Activated naive CD8-positive, alpha-beta T cell treated with anti-CD3 and anti-CD28 coated beads for 36 hours (primary cell): ENCODE measurements around the gene ALPK3. TPM values are rescaled to one million over a fixed set of nuclear protein-coding genes. Genes with fewer than 3 reads are reported as not detected.
A peak's percentile ranks its signal among the peaks of the same experiment; 100 is the strongest.
"Not testable (repeated sequence)": the region's sequence is repeated elsewhere in the genome, so short reads cannot be mapped to it uniquely, and the experiment has no call there.

ENCODE experiments used
- DNase-seq: peaks from one replicate; pipeline ENCODE4 v3.0.0; 2021
- H3K27ac Mint-ChIP-seq: one replicate; pipeline ENCODE4 v1.8.0; 2022; ENCODE audit warnings: mild to moderate bottlenecking, moderate library complexity, mixed read lengths
- H3K27me3 Mint-ChIP-seq: one replicate; pipeline ENCODE4 v1.8.0; 2022; ENCODE audit warnings: mild to moderate bottlenecking, mixed read lengths
- H3K36me3 Mint-ChIP-seq: one replicate; pipeline ENCODE4 v1.8.0; 2021; ENCODE audit warnings: mild to moderate bottlenecking, mixed read lengths
- H3K4me1 Mint-ChIP-seq: one replicate; pipeline ENCODE4 v1.8.0; 2021; ENCODE audit warnings: mixed read lengths
- H3K4me3 Mint-ChIP-seq: one replicate; pipeline ENCODE4 v1.8.0; 2022; ENCODE audit warnings: mild to moderate bottlenecking, moderate library complexity, mixed read lengths
- H3K9me3 Mint-ChIP-seq: one replicate; pipeline ENCODE4 v1.8.0; 2022; ENCODE audit warnings: mixed read lengths
- total RNA-seq, 2 experiments: library from RNA; stranded (reverse); gene quantifications; one replicate each; pipeline ENCODE4 v1.2.3, GENCODE V29; 2021

The ALPK3 gene
- total RNA-seq, 2 experiments from 2014 or later, result 0.04 to 0.06 TPM

GRCh38 chr15:84840741-84841429 is 23.7 kb downstream of the ALPK3 start:
- Mint-ChIP-seq H3K27me3 (no peaks in the 10 kb centered on the region), H3K4me1 (no peaks in the 10 kb centered on the region), H3K27ac (no peak overlapping the region), H3K36me3 (no peaks in the 10 kb centered on the region), H3K4me3 (no peak overlapping the region), H3K9me3 (no peaks in the 10 kb centered on the region)
- DNase-seq, result no peak

GRCh38 chr15:84842781-84843180 is 25.6 kb downstream of the ALPK3 start:
- Mint-ChIP-seq H3K27ac (no peak overlapping the region), H3K9me3 (peaks cover 10% of the 10 kb centered on the region), H3K4me3 (no peak overlapping the region), H3K36me3 (peaks cover 7% of the 10 kb centered on the region), H3K4me1 (no peaks in the 10 kb centered on the region), H3K27me3 (no peaks in the 10 kb centered on the region)
- no peak for DNase-seq

GRCh38 chr15:84844964-84845363 is 27.8 kb downstream of the ALPK3 start:
- H3K27ac Mint-ChIP-seq, result no peak overlapping the region
- no peak for DNase-seq
- no peak overlapping the region for H3K4me3 Mint-ChIP-seq
- no peaks in the 10 kb centered on the region for H3K27me3 Mint-ChIP-seq
- H3K4me1 Mint-ChIP-seq, result no peaks in the 10 kb centered on the region
- peaks cover 12% of the 10 kb centered on the region for H3K9me3 Mint-ChIP-seq
- peaks cover 9% of the 10 kb centered on the region for H3K36me3 Mint-ChIP-seq

- H3K9me3 Mint-ChIP-seq, result peaks cover 12% of the 10 kb centered on the region
- H3K4me1 Mint-ChIP-seq, H3K27ac Mint-ChIP-seq, H3K27me3 Mint-ChIP-seq, H3K4me3 Mint-ChIP-seq, H3K36me3 Mint-ChIP-seq: not testable (repeated sequence)
- peak; percentile 36 for DNase-seq
Observed at GRCh38 chr15:84845631-84846030, 28.5 kb downstream of the ALPK3 start.

- no peak overlapping the region for H3K27ac Mint-ChIP-seq
- H3K9me3 Mint-ChIP-seq, result peaks cover 12% of the 10 kb centered on the region
Observed at GRCh38 chr15:84846269-84846668, 29.1 kb downstream of the ALPK3 start.

GRCh38 chr15:84847382-84847781 is 30.2 kb downstream of the ALPK3 start:
- Mint-ChIP-seq H3K36me3 (peaks cover 9% of the 10 kb centered on the region), H3K4me3 (no peak overlapping the region), H3K4me1 (no peaks in the 10 kb centered on the region), H3K27ac (no peak overlapping the region), H3K9me3 (peaks cover 12% of the 10 kb centered on the region), H3K27me3 (no peaks in the 10 kb centered on the region)
- no peak for DNase-seq

More at GRCh38 chr15:84846269-84846668, 29.1 kb downstream of the ALPK3 start:
- no peak overlapping the region for H3K4me3 Mint-ChIP-seq
- H3K36me3 Mint-ChIP-seq, result peaks cover 9% of the 10 kb centered on the region
- DNase-seq, result no peak
- H3K27me3 Mint-ChIP-seq, result no peaks in the 10 kb centered on the region
- no peaks in the 10 kb centered on the region for H3K4me1 Mint-ChIP-seq

- Mint-ChIP-seq H3K4me1 (no peaks in the 10 kb centered on the region), H3K9me3 (peaks cover 3% of the 10 kb centered on the region), H3K27me3 (no peaks in the 10 kb centered on the region), H3K36me3 (peaks cover 3% of the 10 kb centered on the region), H3K4me3 (no peak overlapping the region), H3K27ac (no peak overlapping the region)
- no peak for DNase-seq
Observed at GRCh38 chr15:84852212-84852611, 35.1 kb downstream of the ALPK3 start.

- no peak for DNase-seq
- H3K27ac Mint-ChIP-seq, result no peak overlapping the region
- no peaks in the 10 kb centered on the region for H3K27me3 Mint-ChIP-seq
- H3K4me1 Mint-ChIP-seq, result no peaks in the 10 kb centered on the region
- H3K36me3 Mint-ChIP-seq, result no peaks in the 10 kb centered on the region
- H3K9me3 Mint-ChIP-seq, result no peaks in the 10 kb centered on the region
- no peak overlapping the region for H3K4me3 Mint-ChIP-seq
Observed at GRCh38 chr15:84855136-84855535, 38.0 kb downstream of the ALPK3 start.

- no peaks in the 10 kb centered on the region for H3K36me3 Mint-ChIP-seq
- H3K27ac Mint-ChIP-seq, result no peak overlapping the region
- H3K4me3 Mint-ChIP-seq, result no peak overlapping the region
- H3K9me3 Mint-ChIP-seq, result no peaks in the 10 kb centered on the region
- no peaks in the 10 kb centered on the region for H3K4me1 Mint-ChIP-seq
- DNase-seq, result no peak
- H3K27me3 Mint-ChIP-seq, result no peaks in the 10 kb centered on the region
Observed at GRCh38 chr15:84855765-84856164, 38.6 kb downstream of the ALPK3 start.

GRCh38 chr15:84856731-84857417 is 39.7 kb downstream of the ALPK3 start:
- Mint-ChIP-seq H3K4me1 (no peaks in the 10 kb centered on the region), H3K27me3 (no peaks in the 10 kb centered on the region), H3K27ac (no peak overlapping the region), H3K9me3 (no peaks in the 10 kb centered on the region), H3K36me3 (no peaks in the 10 kb centered on the region), H3K4me3 (no peak overlapping the region)
- DNase-seq, result no peak

GRCh38 chr15:84857418-84858004 is 40.4 kb downstream of the ALPK3 start:
- Mint-ChIP-seq H3K4me3 (no peak overlapping the region), H3K27me3 (no peaks in the 10 kb centered on the region), H3K36me3 (no peaks in the 10 kb centered on the region), H3K27ac (no peak overlapping the region), H3K4me1 (no peaks in the 10 kb centered on the region), H3K9me3 (no peaks in the 10 kb centered on the region)
- no peak for DNase-seq

- H3K36me3 Mint-ChIP-seq, result no peaks in the 10 kb centered on the region
- H3K27me3 Mint-ChIP-seq, result no peaks in the 10 kb centered on the region
- H3K9me3 Mint-ChIP-seq, result no peaks in the 10 kb centered on the region
- H3K4me1 Mint-ChIP-seq, result no peaks in the 10 kb centered on the region
- DNase-seq, result no peak
- no peak overlapping the region for H3K27ac Mint-ChIP-seq
- H3K4me3 Mint-ChIP-seq, result no peak overlapping the region
Observed at GRCh38 chr15:84858231-84858630, 41.1 kb downstream of the ALPK3 start.

- Mint-ChIP-seq H3K36me3 (no peaks in the 10 kb centered on the region), H3K27me3 (no peaks in the 10 kb centered on the region), H3K4me1 (no peaks in the 10 kb centered on the region), H3K4me3 (no peak overlapping the region), H3K27ac (no peak overlapping the region), H3K9me3 (no peaks in the 10 kb centered on the region)
- no peak for DNase-seq
Observed at GRCh38 chr15:84859144-84859543, 42.0 kb downstream of the ALPK3 start.

GRCh38 chr15:84859651-84860050 is 42.5 kb downstream of the ALPK3 start:
- Mint-ChIP-seq H3K9me3 (no peaks in the 10 kb centered on the region), H3K4me3 (no peak overlapping the region), H3K27me3 (no peaks in the 10 kb centered on the region), H3K4me1 (no peaks in the 10 kb centered on the region), H3K27ac (no peak overlapping the region), H3K36me3 (no peaks in the 10 kb centered on the region)
- DNase-seq, result no peak

- H3K4me1 Mint-ChIP-seq, result no peaks in the 10 kb centered on the region
- no peak overlapping the region for H3K4me3 Mint-ChIP-seq
- no peaks in the 10 kb centered on the region for H3K36me3 Mint-ChIP-seq
- no peaks in the 10 kb centered on the region for H3K27me3 Mint-ChIP-seq
- no peaks in the 10 kb centered on the region for H3K9me3 Mint-ChIP-seq
- DNase-seq, result no peak
- no peak overlapping the region for H3K27ac Mint-ChIP-seq
Observed at GRCh38 chr15:84861781-84862180, 44.6 kb downstream of the ALPK3 start.
